GM12801 (cell line): ENCODE data around the gene UBQLN3.

Source experiments
- TF ChIP-seq, protein P1 (sequence below): IDR thresholded peaks from one replicate; pipeline ENCODE4 v1.5.1; 2011; ENCODE audit warnings: control low read depth; ENCODE audit not compliant: insufficient read length; ENCODE audit errors: extremely low read depth

The UBQLN3 gene

DNA sequence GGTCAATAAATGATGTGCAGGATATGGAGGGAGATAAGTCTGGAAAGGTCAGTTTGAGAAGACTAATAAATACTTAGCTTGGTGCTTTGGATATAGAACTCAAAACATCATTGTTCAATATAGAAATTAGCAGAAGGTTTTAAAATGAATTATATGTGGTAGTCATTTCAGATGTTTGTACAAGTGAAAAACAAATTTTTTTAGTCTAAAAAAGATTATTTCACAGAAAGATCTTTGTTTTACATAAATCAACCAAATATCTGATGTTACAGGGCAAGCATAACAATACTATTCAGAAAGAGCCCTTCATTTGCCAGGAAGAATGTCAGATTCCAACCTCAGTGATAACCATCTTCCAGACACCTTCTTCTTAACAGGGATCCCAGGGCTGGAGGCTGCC, 21.4 kb downstream of the UBQLN3 start, which contains the start of gene OR52D1:
Gene OR52D1 (plus strand): TSS at position 301 of the 400 bp plus-strand sequence. CDS start 22 bp downstream, at position 323.
- TF ChIP-seq, protein P1, sequence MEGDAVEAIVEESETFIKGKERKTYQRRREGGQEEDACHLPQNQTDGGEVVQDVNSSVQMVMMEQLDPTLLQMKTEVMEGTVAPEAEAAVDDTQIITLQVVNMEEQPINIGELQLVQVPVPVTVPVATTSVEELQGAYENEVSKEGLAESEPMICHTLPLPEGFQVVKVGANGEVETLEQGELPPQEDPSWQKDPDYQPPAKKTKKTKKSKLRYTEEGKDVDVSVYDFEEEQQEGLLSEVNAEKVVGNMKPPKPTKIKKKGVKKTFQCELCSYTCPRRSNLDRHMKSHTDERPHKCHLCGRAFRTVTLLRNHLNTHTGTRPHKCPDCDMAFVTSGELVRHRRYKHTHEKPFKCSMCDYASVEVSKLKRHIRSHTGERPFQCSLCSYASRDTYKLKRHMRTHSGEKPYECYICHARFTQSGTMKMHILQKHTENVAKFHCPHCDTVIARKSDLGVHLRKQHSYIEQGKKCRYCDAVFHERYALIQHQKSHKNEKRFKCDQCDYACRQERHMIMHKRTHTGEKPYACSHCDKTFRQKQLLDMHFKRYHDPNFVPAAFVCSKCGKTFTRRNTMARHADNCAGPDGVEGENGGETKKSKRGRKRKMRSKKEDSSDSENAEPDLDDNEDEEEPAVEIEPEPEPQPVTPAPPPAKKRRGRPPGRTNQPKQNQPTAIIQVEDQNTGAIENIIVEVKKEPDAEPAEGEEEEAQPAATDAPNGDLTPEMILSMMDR = no peak

DNA sequence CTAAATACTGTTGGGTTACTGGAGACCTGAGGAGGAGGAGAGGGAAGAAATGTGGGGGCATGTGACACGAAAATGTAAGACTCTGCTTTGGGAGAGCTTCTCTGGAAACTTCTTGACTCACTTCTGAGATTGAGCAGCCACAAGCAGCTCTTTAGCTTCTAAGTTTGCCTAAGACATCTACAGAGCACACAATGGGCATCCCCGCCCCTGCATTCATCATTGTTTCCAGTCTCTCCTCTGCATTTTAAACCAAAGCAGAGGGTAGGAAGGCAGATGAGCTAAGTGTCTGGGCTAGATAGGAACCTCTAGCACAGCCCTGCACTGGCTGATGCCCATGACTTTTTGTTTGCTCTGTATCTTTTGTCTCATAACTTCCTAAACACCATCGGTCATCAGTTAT, 23.3 kb downstream of the UBQLN3 start:
- TF ChIP-seq, protein P1 = no peak

DNA sequence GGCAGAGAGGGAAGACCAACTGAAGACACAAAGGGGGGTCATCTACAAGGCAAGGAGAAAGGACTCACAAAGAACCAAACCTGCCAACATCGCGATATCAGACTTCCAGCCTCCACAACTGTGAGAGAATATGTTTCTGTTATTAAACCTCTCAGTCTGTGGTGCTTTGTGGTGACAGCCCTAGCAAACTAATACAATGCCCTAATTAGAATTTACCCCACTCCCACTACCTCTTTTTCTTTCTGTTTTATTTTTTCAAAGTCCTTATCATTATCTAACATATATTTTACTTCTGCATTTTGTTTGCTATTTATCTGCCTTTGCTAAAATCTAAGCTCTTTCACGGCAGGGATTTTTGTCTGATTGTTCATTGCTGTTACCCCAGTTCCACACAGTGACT, 23.8 kb downstream of the UBQLN3 start:
- TF ChIP-seq, protein P1 = no peak

DNA sequence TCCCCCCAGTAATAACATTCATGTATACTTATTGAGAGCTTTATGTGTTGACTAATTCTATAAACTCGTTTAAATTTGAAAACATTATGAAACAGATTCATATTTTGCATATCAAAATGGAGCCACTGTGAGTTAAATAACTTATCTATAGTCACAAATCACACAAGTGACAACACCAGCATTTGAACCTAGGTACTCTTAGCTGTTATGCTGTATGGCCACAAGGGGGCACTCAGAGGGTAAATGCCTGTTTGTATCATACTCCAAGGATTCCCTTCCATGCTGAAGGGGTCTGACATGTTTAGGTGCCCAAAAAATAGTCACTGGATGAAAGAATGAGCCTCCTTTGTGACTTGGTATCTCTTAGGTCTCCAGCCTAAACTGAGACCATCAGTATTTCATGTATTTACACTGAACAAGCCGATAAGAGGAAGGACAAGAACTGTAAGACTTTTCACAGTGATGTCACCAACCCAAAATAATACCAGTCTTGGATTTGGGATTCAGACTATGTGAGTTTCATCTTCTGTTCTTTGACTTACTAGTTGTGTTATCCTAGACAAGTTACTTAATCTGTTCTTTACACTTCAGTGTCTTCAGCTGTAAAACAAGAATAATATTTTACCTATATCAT, 33.5 kb downstream of the UBQLN3 start:
- TF ChIP-seq, protein P1 = no peak

DNA sequence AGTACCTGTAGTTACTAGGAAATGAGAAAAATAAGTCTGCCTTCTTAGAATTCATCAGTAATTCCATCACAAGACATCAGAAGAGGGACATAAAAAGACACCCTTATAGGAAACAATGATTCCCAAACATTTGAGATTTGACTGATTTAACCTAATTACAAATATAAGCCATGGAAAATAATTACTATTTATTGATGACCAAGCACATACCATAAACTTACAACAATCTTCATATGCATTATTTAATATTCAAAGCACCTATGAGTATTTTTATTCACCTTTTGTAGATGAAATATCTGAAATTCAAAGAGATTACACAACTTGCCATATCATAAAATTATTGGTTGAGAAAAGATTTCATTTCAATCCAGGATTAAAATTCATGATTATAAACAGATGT, 35.8 kb downstream of the UBQLN3 start:
- TF ChIP-seq, protein P1 = no peak

DNA sequence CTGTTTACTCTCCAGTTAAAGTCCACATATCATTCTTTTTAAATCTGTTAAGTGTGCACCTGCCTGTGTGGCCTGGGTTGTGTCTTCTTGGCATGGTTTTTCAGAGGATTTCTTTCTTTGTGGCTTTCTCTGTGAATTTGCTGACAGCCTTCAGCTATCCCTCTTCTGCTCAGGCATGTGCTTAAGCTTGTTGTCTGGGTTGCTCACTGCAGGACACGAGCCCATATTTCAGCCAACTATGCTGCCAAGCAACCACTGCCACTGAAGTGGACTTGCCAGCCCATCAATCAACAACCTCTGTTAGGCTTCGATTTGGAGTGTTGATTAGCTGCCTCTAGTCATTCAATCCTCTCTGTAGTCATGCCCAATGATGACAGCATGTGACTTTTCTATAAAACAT, 42.2 kb downstream of the UBQLN3 start:
- TF ChIP-seq, protein P1 = no peak

DNA sequence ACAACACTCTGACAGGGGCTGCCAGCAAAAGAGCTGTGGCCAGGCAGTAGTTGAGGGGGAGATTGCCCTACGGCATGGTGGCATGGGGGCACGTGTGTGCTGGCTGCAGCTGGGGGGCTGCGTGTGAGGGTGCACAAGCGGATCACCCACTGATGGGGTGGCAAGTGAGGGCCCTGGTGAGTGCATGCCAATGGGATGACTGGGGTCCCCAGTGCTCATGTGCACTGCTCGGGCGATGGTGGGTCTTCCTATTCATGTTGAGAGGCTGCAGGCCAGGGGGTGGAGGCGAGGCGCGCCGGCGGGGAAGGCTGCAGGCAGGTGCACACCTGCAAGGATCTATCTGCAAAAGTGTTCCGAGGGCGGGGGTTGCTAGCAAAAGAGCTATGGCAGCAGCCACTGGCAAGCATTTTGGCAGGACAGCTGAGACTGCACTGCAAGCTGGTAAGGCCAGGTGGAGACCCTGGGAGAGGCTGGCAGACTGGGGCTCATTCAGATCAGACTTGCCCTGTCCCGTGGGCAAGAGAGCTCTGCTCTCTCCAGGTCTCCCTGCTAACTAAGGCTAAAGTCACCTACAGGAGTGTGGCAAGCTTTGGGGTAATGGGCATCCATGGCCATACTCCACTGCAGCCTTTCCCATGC, 48.7 kb downstream of the UBQLN3 start:
- TF ChIP-seq, protein P1 = no peak
